Measurements from ENCODE around the gene KANTR.

DNA sequence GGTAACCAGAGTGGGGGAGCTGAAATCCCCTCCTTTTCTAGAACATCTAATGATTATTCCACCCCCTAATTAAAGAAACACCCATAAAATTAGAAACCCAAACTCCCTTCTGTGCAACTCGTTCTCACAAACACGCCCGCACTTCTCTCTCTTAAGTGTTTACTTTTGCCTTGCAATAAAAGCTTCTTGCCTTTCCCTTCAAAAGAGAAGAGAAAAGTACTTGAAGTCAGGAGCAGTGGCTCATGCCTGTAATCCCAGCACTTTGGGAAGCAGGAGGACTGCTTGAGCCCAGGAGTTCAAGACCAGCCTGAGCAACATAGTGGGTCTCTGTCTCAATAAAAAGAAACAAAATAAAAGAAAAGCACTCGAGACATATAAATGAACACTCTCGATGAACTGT lies 48.9 kb upstream of the KANTR start:
- no peak for TF ChIP-seq EZH2 (IDR thresholded peaks at IDR 0.05; ENCODE audit: low read depth)
- TF ChIP-seq, protein P1, sequence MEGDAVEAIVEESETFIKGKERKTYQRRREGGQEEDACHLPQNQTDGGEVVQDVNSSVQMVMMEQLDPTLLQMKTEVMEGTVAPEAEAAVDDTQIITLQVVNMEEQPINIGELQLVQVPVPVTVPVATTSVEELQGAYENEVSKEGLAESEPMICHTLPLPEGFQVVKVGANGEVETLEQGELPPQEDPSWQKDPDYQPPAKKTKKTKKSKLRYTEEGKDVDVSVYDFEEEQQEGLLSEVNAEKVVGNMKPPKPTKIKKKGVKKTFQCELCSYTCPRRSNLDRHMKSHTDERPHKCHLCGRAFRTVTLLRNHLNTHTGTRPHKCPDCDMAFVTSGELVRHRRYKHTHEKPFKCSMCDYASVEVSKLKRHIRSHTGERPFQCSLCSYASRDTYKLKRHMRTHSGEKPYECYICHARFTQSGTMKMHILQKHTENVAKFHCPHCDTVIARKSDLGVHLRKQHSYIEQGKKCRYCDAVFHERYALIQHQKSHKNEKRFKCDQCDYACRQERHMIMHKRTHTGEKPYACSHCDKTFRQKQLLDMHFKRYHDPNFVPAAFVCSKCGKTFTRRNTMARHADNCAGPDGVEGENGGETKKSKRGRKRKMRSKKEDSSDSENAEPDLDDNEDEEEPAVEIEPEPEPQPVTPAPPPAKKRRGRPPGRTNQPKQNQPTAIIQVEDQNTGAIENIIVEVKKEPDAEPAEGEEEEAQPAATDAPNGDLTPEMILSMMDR (conservative IDR thresholded peaks at IDR 0.05) = no peak

All from PC-9 (cell line).